GM12892 (cell line): ENCODE data around the gene POC5.

Experiments used
- POLR2A ChIP-seq: IDR thresholded peaks from 2 replicates; pipeline ENCODE4 v1.6.1; 2011; ENCODE audit warnings: low read depth, low read length, control low read depth
- POLR2AphosphoS5 ChIP-seq: IDR thresholded peaks from 2 replicates; pipeline ENCODE4 v1.6.1; 2011; ENCODE audit warnings: low read depth, low read length, control low read depth
- TAF1 ChIP-seq: IDR thresholded peaks from 2 replicates; pipeline ENCODE4 v1.6.1; 2011; ENCODE audit warnings: low read depth, mild to moderate bottlenecking, control low read depth, low read length, borderline replicate concordance

DNA sequence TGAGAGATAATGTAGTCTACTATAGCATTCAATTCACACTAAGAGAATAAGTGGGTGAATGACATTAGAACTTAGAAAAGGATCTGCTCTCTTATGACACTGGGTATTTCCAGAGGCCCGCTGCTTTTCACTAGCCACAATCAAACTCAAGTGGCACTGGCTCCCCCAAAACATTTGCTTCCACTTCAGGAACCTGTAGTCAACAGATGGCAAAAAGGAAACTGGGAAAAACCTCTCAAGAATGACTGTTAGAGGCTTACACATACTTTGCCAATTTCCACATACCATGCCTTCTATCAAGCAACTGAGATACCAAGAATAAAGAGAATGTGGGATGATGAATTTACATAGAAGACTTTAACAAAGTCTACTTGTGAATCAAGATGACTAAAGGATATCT, 11.2 kb downstream of the POC5 start:
- no peak for TF ChIP-seq POLR2A
- TF ChIP-seq POLR2AphosphoS5, result no peak
- no peak for TF ChIP-seq TAF1
